Panc1 (cell line): ENCODE data around the gene PCAT7.

Experiments used
- POLR2AphosphoS5 ChIP-seq: IDR thresholded peaks from 2 replicates; pipeline ENCODE4 v1.6.1; 2012; ENCODE audit warnings: mild to moderate bottlenecking, low read depth, low read length, moderate library complexity
- TF ChIP-seq, protein P1 (sequence below): fragments of 450-650 bp; IDR thresholded peaks from 2 replicates; pipeline ENCODE4 v1.5.1; 2017; ENCODE audit warnings: mild to moderate bottlenecking
- TF ChIP-seq, protein P2 (sequence below), 2 experiments: IDR thresholded peaks; 2 replicates each; pipeline ENCODE4 v1.6.1; 2011 to 2012; ENCODE audit warnings: low read depth in 2 of 2, control low read depth in 1 of 2, low read length in 1 of 2, mild to moderate bottlenecking in 1 of 2, moderate library complexity in 1 of 2; ENCODE audit not compliant: insufficient read depth in 1 of 2

DNA sequence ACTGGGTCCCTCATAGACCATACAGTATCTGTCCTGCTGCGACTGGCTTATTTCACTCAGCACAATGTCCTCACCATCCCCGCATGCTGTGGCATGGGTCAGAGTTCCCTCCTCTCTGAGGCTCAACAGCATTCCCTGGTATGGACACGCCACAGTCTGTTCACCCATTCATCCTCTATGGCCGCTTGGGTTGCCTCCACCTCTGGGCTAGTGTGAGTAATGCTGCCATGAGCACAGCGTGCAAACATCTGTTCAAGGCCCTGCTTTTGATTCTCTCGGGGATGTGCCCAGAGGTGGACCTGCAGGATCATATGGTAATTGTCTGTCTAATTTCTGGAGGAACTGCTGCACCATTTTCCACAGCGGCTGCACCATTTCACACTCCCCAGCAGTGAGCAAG is 44.2 kb downstream of the PCAT7 start:
- TF ChIP-seq, protein P1, sequence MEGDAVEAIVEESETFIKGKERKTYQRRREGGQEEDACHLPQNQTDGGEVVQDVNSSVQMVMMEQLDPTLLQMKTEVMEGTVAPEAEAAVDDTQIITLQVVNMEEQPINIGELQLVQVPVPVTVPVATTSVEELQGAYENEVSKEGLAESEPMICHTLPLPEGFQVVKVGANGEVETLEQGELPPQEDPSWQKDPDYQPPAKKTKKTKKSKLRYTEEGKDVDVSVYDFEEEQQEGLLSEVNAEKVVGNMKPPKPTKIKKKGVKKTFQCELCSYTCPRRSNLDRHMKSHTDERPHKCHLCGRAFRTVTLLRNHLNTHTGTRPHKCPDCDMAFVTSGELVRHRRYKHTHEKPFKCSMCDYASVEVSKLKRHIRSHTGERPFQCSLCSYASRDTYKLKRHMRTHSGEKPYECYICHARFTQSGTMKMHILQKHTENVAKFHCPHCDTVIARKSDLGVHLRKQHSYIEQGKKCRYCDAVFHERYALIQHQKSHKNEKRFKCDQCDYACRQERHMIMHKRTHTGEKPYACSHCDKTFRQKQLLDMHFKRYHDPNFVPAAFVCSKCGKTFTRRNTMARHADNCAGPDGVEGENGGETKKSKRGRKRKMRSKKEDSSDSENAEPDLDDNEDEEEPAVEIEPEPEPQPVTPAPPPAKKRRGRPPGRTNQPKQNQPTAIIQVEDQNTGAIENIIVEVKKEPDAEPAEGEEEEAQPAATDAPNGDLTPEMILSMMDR, result no peak
- TF ChIP-seq, protein P2, sequence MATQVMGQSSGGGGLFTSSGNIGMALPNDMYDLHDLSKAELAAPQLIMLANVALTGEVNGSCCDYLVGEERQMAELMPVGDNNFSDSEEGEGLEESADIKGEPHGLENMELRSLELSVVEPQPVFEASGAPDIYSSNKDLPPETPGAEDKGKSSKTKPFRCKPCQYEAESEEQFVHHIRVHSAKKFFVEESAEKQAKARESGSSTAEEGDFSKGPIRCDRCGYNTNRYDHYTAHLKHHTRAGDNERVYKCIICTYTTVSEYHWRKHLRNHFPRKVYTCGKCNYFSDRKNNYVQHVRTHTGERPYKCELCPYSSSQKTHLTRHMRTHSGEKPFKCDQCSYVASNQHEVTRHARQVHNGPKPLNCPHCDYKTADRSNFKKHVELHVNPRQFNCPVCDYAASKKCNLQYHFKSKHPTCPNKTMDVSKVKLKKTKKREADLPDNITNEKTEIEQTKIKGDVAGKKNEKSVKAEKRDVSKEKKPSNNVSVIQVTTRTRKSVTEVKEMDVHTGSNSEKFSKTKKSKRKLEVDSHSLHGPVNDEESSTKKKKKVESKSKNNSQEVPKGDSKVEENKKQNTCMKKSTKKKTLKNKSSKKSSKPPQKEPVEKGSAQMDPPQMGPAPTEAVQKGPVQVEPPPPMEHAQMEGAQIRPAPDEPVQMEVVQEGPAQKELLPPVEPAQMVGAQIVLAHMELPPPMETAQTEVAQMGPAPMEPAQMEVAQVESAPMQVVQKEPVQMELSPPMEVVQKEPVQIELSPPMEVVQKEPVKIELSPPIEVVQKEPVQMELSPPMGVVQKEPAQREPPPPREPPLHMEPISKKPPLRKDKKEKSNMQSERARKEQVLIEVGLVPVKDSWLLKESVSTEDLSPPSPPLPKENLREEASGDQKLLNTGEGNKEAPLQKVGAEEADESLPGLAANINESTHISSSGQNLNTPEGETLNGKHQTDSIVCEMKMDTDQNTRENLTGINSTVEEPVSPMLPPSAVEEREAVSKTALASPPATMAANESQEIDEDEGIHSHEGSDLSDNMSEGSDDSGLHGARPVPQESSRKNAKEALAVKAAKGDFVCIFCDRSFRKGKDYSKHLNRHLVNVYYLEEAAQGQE (IDR thresholded peaks at IDR 0.05; ENCODE audit: insufficient read depth in 1 of 2, low read depth in 2 of 2, low read length in 1 of 2), result no peak
- TF ChIP-seq POLR2AphosphoS5, result no peak
